Measurements from ENCODE around the gene CDH4.

CDH4 gene

DNA sequence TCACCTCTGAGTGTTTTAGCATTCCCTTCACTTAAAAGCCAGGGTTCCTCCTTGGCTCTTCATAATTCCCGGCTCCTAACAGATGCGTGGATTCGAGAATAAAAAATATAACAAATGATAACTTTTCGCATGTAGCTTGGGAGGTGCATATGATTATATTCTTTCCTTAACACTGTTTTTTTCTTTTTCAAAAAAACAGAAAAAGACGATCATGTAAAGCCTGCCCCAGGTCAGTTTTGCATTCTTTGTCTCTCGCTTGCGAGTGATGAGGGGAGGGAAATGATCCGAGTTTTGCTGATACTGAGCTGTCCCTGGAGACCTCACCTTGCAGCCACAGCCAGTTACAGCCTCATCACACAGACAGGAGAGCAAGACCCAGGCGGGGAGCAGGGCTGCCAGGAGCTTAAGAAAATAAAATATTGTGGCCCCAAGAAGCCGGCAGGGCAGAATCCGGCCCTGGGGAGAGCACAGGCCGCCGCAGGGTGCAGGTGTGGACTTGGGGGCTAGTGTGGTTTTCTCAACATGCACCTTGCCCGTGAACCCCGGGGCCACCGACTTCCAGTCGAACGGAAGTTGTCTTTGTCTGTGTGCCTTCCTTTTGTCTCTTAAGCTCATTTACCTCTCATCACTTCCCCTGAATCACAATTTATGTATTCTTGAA is 511.8 kb downstream of the CDH4 start:
- DNase-seq, result no peak

DNA sequence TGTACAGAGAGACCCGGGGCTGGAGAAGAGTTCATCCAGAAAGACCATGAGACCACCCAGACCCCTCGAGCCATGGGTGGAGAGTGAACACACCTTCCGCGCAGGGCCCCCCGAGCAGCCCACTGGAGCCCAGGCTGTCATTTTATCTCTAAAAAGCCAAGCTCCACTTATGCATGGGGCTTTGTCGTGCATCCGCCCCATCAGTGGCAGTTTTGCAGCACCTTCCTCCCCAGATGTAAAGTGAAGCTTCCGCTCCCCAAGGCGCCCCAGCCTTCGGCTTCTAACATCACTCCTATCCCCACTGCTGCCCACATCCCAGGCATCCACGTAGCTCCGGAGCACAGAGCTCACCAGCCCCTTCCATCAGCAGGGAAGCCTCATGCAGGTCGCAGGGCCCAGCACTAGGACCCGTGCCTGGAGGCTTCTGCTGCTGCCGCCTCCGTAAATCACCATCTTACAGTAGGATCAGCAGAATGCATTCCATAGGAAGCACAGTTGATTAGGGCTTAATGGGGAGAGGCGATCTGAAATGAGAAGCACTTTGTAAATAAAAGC is 512.5 kb downstream of the CDH4 start:
- DNase-seq, result no peak

DNA sequence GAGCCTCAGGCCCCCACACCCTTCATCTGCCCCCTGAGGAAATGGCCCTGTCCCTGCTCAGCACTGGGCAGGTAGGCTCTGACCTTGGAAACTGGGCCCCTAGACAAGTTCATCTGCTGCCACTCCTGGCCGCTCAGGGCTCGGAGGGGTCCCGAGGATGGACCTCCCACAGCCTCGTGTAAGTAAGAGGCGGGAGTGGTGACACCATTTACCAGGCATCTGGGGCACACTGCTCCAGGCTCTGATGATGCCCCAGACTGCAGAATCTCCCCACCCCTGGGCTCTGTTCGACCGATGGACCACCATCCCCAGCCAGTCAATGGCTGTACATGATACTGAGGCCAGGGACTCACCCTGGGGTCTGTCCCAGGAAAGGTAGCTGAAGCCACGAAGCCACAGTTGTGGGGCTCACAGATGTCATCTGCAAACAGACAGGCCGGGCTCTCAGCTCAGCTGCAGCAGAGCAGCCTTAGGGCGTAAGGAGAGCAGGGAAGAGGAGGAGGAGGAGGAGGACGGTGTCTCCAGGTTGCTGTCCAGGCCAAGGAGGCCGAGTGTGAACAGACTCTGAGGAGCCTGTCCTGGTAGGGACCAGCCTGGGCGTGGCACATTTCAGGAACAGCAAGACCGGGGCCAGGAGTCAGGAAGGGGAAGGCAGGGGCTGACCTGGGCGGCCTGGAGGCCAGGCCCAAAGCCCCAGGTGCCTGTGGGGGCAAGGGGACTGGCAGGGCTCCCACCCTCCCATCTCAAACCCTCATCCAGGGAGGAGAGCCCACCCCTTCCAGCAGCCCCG is 513.2 kb downstream of the CDH4 start:
- no peak for DNase-seq

DNA sequence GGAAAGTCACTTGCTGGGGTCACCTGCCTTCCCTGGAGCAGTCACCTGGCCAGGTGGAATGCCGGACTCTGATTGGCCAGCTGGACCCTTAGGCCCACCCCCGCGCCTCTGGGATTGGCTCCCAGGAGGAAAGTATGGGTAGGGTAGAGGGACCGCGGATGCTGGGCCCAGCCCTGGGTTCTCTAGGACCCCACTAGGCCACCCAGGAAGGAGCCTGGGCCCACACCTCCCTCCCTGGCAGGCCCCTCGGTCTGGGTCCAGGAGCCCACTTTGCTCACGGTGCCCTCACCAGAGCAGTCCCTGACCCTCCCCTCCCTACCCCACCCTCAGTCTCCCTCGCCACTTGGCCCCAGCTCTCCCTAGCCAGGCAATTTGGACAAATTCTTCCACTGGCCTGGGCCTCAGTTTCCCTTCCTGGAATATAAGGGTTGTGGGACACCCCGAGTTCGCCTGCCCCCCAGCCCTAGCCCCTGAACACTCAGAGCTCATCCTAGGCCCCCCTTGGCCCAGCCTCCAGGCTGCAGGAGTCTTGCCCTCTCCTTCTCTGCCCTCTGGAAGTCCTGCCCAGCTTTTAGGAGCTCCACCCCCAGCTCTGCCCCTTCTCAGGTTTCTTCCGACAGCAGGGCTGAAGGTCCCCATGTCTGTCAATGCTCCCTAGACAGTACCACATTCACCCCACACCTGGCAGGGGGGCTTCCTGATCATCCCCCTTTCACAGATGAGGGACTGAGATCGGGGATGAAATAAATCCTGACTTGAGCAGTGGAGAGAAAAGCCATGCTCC is 514.0 kb downstream of the CDH4 start:
- DNase-seq, result no peak

DNA sequence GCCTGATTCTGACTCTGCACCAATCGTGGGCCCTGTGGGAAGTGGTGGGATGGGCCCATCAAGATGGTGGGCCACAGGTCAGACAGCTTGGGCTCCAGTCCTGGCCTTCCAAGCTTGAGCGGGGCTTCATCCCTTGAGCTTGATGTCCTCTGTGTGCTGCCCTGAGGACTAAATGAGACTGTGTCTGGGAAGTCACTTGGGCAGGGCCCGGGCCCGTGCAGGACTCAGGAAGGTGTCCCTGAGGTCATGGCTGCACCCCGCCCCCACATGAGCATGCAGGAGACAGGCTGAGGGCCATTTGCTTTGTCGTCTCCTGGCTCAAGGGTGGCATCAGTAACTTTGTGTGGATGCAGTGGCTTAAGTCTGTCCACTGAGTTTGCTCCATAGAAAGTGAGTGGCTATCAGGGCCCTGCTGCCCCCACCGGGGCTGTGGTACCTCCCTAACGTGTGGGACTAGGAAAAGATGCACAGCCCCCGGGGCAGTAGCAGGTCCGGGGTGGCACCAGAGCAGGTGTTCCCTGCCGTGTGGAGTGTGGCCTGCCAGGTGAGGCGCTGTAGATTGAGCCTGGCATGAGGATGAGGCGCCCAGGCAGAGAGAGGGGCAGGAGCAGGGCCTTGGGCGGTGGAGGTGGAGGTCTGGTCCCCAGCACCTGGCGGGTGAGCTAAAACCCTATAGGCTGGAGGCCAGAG is 515.0 kb downstream of the CDH4 start:
- no peak for DNase-seq

DNA sequence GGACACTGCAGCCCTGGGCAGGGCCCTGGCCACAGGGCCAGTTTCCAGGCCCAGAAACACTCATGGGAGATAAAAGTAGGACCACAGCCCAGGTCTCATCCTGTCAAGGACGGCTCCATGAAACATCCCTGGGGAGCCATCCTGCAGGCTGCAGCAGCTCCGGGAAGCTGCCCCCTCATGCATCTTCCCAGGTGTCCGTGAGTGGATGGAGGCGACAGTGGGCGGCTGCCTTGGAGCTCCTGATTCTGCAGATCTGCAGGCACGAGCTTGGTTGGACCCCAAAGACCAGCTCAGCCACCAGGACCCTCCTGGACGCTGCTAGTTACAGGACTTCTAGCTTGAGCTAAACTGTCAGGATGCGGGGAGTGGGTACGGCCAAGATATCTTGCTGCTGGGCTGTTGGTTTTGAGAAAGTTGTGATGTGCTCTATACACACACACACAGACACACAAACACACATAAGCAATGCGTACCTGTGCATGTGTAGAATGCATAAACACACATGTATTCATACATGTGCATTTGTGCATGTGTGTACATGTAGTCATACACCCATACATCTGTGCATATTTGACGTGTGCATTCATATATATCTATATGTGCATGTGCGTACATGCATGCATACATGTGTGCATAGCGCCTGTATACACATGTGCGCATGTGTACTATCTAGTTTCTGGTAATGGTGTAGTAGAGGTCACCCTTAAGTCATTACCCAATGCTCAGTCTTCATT is 515.9 kb downstream of the CDH4 start:
- no peak for DNase-seq

DNA sequence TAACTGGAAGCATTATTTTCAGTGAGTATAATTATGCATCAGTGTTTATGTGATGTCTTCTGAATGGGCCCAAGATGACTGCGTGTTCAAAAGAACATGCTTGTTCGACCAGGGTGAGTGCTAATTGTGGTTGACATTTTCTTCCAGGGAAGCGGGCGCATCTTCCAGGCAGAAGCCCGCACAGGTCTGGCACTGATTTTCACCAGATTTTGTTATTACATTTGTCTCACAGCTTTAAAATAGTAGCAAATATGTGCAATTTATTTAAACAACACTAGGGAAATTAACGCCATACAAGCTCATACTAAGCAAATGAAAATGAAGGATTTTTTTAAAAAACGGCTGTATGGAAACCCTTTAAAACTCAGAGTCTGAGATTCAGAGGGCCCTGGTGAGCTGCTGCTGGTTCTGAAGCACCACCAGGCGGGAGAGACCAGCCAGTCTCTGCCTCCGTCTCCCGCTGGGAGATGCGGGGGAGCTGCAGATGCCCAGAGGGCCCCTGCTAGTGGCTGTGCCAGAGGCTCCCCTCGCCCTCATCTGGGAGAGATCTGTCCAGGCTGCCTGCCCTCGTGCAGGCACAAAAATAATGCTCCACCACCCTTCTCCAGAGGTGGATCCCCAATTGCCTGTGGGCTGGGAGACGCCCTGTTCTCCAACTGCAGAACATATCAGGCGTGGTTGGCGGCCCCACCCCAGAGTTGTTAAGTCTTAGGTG is 516.7 kb downstream of the CDH4 start:
- no peak for DNase-seq

DNA sequence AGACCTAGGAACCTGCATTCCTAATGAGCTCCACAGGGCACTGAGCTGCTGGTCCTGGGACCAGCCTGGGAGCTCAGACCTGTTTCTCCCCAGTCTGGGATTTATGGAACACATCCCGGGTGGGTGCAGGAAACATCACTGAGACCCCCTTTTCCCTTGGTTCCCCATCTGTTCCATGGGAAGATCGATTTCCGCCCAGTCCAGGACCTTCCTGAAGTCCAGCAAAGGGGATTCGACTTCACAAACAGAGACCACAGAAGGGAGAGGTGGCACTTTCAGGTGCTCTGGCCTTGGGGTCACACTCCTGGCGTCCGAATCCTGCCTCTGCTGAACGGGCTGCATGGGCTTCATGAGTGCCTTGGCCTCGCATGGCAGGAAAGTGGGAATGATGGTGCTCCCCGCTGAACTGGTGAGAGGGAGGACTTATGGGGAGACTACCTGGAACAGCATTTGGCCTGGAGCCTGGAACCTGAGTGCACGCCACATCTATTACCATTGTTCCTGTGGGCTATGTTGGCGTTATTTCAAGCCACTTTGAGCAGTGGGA is 517.3 kb downstream of the CDH4 start:
- no peak for DNase-seq

DNA sequence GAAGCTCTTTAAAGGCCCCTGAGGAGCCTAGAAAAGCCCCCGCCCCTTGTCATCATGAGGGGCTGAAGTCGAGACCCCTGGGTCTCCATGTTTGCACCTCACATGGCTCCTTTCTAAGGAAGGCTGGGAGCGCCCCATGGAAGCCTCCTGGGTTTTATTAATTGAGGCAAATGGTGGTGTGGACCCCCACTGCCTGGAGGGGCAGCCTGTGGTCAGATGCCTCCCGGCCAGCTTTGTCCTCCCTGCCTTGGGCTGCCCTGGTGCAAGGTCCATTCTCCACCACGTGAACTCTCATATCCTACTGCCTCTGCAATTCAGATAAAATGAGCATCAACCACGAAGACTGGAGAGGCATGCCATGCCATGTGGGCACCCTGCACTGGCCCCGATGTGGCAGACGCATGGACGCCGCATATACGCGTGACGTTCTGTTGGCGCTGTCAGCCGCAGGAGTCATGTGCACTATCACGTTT is 518.1 kb downstream of the CDH4 start:
- DNase-seq, result no peak

DNA sequence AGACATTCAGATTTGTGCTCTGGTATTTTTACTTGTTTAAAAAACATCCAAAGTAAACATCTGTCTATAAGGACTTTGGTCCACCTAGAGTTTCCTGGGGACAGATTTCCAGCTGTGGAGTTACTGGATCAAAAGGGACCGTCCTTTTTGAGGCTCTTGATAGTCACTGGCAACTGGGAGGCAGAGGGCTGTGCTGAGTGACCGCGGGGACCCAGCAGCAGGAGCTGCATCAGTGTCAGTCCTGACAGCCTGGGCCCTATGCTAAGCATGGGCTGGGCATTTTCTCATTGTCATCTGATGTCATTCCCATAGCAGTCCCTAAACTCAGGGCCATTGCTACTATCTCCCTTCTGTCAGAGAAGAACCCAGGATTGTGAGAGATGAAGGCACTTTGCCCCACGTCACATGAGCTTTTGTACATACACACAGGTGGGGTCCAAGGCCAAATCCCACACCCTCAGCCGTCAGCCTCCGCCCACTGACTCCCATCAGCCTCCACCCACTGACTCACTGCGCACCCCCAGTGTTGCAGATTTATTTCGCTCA is 519.8 kb downstream of the CDH4 start:
- DNase-seq, result no peak

DNA sequence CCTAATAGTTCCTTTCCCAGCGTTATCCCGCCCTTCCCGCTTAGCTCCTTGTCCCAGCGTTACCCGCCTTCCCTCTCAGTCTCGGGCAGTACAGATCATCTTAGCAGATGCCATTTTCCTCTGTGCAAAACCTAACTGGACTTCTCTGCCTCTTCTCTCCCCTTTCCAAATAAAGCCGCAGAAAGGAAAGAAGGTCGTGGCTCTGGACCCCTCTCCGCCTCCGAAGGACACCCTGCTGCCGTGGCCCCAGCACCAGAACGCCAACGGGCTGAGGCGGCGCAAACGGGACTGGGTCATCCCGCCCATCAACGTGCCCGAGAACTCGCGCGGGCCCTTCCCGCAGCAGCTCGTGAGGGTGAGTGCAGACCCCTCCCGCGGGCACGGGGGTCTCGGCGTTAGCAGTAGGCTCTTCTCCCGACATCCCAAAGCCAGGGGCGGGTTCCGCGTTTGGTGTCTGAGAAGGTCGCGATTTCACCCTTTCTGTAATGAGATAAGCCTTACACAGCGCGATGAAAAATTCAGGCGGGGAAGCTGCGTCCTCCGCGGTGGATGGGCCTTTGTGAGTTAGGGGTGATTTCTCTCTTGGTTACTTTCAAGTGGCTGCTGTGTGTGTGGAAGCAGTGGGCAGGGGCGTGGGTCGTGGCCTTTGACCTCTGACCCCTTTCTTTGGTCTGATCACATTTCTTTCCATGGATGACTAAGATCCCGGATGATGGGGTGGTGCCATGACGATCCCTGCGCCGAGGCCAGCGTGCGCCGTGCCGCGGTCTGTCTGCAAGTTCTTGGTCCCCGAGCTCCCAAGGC is 521.0 kb downstream of the CDH4 start:
- no peak for DNase-seq

DNA sequence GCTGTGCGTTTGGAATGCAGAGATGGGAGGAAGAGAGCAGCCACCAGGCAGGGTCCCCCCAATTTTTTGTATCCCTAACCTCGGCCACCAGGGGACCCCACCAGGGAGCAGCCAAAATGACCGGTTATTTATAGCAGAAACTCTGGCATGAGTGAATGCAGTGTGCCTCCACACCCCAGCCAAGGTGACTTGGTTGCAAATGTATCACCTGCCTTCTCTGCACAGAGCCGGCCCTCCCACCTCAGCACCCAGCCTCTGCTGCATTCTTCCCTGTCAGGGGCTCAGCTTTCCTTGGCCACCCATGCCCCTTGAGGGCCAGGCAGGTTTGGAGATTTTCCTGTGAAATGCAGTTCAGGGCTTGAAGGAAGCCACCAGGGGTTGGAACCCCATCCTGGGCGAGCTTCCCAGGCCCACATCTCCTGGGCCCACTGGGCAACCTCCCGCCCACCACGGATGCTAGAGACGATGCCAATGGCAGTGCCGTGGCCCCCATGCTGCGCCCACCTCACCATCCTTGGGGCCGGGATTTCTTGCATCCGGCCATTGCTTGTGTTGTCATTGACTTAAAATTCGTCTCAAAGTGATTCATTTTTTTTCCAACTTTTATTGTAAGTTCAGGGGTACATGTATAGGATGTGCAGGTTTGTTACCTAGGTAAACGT is 522.0 kb downstream of the CDH4 start:
- no peak for DNase-seq

DNA sequence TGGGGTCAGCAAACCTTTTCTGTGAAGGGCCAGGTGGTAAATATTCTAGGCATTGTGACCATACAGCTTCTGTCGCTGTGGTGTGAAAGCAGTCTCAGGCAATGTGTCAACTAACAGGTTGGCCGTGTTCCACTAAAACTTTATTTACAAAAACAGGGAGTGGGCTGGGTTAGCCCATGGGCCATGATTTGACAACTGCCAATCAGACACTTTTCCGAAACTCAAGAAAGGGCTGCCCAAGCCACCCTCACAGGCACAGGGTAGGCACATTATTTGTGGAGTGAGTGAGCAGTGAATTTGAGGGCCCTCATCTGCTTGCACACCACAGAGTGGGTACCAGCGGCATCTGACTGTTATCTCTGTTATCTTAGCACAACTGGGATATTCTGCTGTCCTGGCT is 523.4 kb downstream of the CDH4 start:
- DNase-seq, result no peak

DNA sequence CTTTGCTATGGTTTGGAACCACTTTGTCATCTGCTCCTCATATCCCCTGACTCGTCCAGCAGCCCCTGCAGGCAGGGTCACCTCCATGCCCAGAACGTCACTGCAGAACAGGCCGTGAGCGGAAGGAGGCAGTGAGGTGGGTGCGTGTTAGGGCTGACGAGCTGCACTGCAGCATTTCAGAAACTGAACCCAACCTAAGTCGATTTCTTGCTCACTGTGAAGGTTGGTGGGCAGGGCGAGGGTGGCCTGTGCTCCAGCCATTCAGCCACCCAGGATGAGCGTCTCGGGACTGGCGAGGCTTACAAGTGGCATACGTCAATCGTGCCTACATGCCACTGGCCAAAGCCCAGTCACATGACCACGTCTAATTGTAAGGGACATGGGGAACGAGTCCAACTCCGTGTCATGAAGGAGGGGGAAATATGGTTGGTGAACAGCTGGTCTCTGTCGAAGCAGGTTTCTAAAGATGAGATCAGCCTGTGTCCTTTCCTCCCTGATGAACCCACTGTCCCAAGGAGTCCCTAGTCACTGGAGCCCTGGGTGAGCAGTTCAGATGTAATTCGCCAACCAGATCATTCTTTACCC is 524.5 kb downstream of the CDH4 start:
- no peak for DNase-seq

DNA sequence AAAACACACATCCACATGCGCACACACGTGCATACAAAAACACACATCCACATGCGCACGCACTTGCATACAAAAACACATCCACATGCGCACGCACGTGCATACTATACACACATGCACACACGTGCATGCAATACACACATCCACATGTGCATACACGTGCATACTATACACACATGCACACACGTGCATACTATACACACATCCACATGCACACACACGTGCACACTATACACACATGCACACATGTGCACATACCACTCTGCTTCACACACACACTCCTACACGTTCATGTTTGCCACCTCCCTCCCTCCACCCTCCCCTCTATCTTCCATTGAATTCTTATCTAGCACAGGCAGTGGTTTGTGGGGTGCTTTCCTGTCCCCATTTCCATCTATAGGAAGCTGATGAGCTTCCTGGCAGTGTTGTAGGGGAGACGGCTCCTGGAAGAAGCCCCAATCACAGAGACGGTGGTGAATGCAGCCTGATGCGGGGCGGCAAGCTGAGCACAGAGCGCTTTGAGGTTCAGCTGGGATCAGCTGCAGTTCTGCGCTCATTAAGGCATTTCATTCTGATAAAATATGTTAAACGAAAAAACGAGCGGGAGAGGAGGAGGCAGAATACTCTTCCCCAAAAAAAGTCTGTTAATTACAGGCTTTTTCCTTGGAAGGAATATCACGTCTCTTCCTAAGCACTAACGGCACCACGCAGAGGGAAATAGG is 525.9 kb downstream of the CDH4 start:
- DNase-seq, result no peak

DNA sequence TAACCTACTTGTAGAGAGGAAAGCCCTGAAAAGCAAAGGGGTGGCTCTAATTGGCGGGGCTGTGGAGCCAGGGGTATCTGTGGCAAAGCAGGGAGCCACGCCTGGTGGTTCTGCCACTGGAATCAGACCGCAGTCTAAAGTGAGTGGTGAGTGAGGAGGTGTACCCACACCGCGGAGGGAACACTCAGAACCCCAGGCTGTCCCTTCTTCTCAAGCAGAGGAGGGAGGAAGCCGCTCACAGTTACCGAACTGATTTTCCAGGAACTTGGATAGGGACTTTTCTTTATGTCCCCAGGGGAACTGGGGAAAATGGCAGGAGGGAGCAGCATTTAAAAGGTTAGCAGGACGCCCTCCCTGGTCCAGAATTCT is 526.4 kb downstream of the CDH4 start:
- DNase-seq, result no peak

DNA sequence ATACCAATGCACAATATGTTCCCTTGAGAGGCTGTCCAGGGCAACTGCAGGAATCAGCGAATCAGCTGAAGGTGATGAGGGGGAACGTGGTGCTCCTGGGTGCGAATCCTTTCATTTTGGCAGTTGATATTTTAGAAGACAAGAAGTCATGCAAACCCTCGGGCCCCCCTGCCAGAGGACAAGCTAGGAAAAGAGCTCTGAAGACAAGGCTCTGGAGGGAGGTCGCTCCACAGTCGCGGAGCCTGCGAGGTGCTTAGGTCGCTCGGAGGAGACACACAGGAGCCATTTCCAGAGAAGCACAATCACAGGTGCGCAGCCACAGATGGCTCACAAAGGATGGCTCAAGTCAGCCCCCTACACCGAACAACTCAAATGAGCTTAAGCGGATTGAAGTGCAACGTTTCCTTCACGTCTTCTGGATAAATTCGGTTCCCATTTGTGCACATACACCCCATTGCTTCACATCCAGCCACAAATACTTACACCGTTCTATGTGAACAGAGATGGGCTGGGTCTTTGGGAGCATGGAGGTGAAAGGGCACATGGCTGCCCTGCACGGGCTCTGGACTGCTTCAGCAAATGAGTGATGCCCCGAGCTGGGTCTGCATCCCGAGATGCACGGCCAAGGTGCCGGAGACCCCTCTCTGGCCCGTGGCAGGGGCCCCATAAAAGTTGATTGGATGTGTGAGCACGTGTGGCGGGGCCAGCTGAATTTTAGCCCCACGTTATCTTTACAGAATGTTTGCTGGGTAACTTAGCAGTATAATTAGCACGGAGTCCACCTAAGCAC is 527.3 kb downstream of the CDH4 start:
- no peak for DNase-seq
